Non-pigmented ciliary epithelial cell (primary cell): Measurements from ENCODE around the gene DNAH6.

Experiments used
- DNase-seq: peaks from one replicate; pipeline ENCODE4 v3.0.0-alpha.2; 2010; ENCODE audit warnings: low read depth

DNAH6 gene

DNA sequence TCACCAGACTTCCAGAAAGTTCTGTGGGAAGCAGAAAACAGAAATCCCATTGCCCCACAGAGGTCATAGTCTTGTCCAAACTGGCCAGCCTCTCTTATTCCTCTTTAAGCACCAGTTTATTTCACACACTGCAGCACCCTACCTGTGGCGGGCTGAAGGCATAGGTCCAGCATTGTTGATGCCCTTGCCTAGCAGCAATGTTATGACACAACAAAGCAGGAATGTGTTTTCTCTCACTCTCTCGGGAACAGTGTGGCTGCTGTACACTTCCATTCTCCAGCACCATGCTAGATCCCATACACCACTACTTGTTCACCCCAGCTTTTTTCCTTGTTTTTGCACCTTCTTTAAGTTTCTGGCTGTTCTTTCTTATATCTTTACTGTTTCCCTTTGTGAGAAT, 181.6 kb downstream of the DNAH6 start:
- DNase-seq = no peak

DNA sequence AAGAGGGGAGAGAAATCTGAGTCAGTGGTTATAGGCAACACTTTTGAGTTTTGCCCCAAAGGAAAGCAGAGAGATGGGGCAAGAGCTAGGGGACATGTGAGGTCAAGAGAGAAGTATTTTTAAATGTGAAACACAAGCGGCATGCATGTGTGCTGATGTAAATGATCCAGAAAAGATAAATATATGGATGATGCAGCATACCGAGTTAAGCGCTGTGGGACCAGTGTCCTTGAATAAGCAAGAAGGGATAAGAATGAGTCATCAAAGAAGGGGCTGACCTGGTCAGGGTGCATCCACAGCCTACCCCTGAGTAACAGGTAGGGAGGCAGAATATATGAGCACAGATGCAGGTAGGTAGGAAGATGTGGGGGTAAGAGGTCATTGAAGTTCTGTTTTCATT, 183.7 kb downstream of the DNAH6 start:
- DNase-seq = no peak

DNA sequence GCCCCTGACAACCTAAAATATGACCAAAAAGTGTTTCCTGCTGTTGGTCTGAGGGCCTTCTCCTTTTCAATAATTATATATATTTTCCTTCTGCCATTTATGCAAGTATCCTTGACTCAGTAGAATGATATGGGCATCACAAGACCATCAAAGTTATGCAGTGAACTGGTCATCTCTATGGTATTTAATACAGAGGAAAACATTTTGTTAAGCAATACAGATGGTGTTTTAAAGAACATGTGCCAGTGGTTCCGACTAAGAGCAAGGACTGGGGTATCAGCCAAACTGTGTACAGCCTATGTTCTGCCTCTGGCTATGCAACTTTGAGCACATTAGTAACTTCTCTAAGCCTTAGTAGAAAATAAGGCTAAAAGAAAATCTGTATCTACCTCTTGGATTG, 185.6 kb downstream of the DNAH6 start:
- peak; percentile 77 for DNase-seq

DNA sequence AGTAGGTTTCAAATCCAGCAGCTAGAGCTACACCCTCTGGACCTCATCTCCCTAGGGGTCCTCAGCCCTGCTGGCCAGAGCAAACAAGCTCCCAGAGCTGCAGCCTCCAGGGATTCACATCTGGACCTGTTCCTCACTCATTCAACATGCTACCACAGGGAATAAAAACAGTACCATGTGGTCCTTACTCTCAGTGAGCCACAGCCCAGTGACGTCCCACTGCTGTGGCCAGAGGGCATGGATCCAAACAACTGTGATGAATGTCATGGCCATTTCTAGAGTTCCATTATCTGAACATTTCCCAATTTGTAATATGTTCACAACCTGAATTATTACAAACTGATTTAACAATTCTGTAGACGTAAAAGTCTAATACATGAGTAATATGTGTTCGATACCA, 186.6 kb downstream of the DNAH6 start:
- DNase-seq = no peak

DNA sequence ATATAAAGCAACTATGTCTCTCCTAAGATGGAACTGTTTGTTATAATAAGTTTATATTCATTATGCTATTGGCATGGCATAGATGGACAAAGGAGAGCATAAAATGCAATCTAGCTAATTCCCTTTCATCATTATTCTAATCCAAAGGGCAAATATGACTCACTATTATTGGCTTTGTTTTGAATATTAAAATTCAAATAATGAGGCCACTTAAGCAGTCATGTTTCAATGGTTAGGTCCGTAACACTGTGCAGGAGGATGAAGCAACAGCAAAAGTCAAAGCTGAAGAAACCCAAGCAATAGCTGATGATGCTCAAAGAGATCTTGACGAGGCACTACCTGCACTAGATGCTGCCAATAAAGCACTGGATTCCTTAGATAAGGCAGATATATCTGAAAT, 187.5 kb downstream of the DNAH6 start:
- no peak for DNase-seq

DNA sequence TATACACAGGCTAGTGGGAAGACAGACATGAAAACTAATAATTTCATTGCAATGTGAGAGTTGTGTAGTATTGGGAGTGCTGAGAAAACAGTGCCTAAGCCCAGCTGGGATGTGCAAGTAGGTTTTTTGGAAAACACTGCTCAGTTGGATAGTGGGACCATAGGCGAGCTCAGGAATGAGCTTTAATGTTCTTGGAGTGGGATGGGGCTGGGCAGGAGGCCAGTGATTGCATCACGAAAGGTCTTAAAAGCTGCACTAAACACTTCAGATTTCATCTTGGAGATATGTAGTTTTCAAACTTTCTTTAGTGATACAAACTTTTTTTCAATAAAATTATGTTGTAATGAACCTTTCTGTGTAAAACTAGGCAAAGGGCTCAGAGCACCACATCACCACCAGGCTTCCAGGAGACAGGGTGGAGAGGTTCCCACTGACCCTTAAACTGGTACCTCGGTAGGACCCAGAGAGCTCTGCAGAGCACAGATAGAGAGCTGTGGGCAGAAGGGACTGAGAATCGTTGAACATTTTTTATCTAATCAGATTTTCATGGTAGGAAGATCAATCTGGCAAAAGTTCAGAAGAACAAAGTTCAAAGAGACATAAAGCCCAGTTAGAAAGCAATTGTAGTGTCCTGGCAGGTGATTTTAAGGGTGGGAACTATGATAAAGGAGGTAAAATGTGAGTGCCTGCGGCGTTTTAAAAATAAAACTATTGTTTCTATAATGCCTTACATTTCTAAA, 188.4 kb downstream of the DNAH6 start:
- no peak for DNase-seq

DNA sequence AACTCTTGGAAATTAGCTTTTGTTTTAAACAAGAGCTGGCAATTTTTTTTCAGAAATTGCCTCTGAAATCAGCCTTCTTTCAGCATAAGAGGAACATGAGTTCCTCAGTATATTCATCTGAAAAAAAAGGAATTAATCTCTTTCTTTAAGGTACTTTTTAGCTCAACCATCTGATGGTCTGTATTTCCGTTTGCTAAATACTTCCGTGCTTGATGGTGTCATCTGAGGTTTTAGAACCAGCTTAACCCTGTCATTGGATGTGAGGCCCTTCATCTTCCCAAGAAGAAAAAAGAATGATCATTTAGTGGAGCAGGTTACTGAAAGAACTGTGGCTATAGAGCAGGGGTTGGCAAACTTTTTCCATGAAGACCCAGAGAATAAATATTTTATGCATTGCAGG, 189.6 kb downstream of the DNAH6 start:
- DNase-seq = no peak

DNA sequence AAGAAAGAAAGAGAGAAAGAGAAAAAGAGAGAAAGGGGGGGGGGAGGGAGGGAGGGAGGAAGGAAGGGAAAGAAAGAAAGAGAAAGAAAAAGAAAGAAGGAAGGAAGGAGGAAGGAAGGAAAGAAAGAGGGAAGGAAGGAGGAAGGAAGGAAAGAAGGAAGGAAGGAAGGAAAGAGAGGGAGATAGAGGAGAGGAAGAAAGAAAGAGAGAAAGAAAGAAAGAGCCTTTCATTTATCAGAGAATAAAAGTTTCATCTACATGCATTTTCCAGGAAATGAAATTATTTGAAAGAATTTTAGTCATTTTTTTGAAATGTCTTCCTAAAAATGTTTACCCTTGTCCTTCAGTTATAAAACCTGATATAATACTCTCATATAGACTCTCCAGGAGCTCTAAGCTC, 192.1 kb downstream of the DNAH6 start:
- DNase-seq = no peak

DNA sequence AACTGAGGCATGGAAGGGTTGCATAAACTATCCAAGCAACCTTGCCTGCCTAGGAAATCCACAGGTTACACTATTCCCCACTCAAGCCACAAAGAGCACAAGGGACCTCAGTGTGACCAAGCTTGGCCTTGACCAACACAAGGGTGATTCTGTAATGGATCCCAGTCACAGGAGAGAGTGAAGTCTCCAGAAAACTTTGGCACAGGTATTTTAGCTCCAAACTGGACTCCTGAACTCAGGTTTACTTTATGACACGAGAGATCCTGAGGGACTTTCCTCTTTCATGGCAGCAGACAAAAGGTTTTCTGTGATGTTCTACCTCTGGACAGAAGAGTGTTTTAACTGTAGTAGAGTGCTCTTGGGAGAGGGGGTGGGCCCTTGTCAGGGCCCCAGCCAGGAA, 195.4 kb downstream of the DNAH6 start:
- no peak for DNase-seq

DNA sequence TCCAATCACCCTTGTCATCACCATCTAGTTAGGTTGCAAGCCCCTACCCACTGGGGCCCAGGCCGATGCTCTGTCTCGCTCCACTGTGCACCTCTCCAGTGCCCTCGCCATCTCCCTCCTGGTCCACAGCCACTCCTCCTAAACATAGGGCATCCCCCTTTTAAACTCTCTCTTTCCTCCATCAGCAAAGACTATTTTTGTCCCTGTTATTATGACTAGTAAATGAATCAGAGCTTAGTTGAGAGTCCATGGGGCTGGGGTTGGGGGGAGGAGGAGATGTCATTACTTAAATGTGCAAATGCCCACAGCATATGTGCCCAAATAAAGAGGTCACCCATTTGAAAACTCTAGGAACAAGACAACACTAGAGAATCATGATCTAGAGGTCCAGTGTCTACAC, 197.1 kb downstream of the DNAH6 start:
- DNase-seq = no peak

DNA sequence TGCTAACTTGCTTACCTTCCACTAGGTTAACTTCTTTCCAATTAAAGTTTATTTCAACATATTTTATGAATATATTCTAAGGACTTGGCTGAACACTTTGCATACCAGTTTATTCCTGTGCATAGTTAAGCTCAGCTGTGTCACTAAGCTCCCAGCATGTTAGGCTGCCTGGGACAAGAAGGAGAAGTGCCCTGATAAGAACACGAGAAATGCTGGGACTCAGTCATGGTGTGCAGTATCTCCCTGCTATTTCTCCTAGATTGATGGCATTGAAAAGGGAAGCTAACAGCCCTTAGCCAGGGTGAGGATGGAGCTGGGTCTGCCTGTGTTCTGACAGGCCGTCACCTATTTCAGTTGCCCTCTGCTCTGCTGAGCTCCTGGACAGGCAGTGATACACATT, 200.3 kb downstream of the DNAH6 start:
- DNase-seq = no peak

DNA sequence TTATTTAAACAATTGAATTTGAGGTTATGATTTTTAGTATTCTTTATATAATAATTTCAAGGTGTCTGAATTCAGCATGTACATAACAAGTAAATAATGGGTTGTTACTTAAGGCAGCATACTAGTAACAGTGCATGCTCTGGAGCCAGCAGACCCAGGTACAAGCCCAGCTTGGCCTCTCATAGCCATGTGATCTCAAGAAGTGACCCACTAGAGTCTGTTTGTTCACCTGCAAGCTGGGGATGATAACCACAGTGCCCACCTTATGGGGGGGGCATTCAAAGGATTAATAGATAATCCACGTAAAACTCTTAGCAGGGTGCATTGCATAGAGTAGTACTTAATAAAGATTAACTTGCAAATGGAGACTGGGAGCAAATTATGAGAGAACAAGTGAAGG, 201.0 kb downstream of the DNAH6 start:
- DNase-seq = no peak

DNA sequence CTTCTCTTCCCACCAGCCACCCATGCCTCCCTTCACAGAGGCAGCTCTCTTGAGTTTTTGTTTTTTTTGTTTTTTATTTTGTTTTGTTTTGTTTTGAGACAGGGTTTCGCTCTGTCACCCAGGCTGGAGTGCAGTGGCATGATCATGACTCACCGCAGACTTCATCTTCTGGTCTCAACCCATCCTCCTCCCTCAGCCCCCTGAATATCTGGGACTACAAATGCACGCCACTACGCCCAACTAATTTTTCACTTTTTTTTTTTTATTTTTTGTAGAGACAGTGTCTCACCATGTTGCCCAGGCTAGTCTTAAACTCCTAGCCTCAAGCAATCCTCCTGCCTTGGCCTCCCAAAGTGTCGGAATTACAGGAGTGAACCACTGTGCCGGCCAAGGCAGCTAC, 203.1 kb downstream of the DNAH6 start:
- DNase-seq = no peak

DNA sequence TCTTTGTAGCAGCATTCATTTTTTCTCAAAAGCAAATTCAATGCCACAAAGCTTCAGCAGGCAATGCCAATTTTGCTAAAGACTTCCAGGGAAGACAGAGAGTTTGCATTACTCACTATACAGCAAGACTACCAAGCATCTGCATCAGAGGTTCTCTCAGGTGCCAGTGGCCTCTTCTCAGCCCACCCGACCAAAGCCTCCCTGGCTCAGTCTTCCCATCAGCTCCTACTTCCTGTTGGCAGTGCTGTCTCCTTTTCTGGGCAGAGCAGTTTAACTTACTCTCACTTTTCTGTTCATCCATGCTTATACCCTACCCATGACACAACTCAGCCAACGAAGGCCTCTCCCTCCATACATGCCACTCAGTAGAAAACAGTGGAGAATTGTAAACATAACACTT, 207.5 kb downstream of the DNAH6 start:
- DNase-seq = no peak

DNA sequence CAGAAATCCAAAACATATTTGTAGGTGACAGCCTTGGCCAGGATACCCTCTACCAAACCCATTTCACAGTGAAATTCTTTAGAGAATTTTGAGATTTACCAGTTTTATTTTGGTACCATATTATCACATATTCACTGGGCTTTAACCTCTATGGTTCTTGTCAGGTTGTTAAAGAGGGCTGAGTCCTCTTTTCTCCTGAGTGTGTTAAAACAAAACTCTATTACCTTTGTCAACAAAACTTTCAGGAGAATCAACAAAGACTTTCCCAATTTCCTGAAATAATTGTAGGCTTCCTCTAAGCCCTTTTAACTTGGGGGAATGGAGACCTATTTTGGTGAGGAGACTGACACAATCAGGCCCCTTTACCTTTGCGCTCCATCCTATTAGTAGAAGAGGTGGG, 209.4 kb downstream of the DNAH6 start:
- no peak for DNase-seq

DNA sequence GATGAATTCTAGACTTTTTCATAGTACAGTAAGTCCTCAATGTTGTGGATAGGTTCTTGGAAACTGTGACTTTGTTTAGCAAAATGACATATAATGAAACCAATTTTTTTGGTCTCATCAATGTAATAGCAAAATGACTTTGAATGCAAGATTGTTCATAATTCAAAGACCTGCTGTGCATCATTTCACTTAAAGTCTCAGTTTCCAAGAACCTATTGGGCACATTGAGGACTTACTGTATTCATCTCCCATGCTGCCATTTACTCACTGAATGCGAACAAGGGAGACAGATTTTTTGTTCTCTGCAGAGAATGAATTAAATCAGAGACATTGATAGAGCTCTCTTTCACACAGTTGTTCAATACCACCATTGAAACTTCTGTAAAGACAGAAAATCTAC, 211.0 kb downstream of the DNAH6 start:
- DNase-seq = no peak

DNA sequence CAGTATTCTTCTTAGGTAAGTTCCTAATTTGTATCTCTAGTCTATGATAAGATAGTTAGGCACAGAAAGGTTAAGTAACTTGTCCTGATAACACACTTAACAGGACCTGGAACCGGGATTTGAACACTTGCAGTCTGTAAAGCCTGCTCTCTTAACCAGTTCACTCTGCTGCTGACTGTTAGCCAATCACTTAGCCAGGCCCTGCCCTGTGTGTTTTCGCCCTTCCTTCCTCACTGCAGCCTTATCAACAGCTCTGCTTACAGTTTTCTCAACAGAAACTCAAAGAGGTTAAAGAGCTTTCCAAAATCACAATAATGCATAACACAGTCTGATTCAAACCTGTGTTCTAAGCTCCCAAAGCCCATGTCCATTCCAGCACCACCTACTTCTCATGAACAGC, 212.9 kb downstream of the DNAH6 start:
- DNase-seq = no peak

DNA sequence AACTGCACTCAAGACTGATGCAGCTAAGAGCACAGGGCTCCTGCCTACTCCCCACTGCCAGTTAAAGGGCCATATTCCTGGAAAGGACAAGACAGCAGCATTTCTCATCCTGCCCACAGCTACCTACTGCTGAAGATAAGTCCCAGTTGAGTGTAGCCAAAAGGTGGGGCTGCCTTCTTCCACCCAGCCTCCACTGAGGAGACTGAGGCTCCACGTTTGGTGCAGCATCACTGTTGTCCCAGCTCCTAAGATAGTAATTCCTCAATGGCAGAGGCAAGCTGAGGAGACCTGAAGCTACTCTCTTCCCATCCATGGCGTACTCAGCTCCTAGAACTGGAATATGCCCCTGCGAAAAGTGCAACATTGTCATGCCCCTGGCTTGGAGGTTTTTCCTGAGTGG, 214.9 kb downstream of the DNAH6 start:
- DNase-seq = no peak

DNA sequence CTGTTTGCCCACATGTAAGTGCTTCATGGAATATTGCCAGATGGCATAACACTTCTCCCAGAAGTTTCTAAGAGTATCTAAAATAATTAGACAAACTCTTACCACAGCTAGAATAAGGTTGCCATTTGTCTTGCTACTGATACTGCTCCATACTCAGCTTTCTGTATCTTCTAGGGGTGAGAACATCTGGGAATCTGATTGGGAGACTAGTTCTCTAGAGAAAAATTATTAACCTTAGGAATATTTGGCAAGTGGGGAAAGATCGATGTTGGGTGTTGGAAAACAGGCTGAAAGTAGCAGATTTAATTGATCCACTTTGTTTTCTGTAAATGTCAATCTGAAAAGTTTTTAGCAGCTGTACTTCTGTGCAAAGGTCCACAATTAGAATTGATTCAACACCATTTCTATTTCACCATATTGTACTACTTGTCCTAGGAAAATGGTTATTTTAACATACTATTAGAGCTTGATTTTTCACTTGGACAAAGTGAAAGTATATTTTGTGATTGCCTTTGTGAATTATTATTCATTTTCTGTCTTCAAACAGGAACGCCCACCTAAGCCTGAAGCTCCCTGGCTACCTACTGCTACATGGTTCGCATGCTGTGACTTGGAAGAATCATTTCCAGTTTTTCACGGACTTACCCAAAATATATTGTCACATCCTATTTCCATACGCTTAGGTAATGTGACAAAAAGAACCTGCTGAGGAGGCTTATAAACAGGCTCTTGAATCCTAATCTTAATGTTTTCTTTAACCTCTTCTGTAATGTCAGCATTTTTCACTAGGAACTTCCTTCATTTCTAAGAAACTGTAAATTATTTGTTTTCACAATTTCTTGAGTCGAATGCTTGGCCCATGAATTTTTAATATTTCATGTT, 216.8 kb downstream of the DNAH6 start:
- DNase-seq = no peak

DNA sequence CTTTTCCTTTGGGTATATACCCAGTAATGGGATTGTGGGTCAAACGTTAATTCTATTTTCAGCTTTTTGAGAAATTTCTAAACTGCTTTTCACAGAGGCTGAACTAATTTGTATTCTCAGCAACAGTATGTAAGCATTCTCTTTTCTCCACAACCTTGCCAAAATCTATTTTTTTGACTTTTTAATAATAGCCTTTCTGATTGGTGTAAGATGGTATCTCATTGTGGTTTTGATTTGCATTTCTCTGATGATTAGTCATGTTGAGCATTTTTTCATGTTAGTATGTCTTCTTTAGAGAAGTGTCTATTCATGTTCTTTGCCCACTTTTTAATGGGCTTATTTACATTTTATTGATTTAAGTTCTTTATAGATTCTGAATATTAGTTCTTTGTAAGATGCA, 219.1 kb downstream of the DNAH6 start:
- DNase-seq = no peak

DNA sequence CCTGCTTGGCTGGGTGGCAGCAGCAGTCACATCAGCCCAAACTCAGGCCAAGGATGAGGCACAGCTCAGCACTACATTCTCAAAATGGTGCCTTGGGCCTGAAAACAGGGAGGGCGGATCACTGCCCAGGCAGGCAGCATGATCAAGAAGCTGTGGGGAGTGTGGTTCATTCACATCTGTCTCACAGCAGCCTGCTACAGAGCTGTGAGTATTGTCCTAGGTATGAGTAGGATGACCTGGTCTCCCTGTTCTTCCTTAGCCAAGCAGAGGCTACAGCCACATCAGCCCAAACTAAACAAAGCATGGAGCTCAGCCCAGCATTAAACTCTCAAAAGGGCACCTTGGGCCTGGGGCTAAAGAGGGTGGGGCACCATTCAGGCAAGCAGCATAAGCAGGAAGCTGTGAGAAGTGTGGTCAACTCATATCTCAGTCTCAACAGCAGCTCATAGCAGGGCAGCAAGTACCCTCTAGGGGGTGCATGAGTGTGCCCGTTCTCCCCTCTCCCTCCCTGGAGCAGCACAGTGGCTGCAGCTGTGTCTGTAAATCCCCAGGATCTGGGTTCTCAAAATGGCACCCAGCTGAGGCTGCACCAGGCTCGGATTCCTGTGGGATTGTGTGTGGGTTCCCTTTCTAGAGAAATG, 225.0 kb downstream of the DNAH6 start:
- DNase-seq = no peak

DNA sequence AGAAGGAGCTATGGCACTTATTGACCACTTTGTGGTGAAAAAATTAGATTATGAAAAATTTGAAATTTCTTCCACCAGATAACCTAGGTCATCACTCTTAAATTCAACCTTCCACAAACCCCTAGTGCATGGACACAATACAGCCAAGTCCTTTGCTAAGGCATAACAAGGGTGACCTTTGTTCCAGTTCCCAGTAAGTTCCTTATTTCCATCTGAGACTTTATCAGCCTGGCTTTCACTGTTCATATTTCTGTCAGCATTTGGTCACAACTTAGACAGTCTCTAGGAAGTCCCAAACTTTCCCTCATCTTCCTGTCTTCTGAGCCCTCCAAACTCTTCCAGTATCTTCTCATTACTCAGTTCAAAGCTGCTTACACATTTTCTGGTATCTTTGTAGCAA, 232.0 kb downstream of the DNAH6 start:
- no peak for DNase-seq

DNA sequence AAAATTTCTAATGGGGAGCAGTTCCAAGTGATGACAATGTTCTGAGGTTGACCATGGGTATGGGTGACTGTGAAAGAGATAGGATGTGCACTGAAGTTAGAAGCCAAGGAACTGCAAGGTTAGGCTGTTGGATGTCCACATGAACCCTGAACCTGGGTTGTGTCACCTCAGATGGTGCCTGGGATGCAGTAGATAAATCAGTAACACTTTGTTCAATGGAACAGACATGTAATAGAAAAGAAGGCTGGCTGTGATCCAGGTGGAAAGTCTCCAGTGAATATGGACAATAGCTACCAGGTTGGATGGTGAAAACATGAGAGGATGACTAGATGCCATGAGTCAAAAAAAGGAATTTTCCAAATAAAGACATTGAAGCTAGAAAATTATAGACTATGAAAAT, 233.1 kb downstream of the DNAH6 start:
- DNase-seq = no peak
